Thymus (tissue), 11 donors: ENCODE results near the gene KLHL8. TPM values are rescaled to one million over a fixed set of nuclear protein-coding genes. Genes with fewer than 3 reads are reported as not detected.
"Not testable (repeated sequence)": the region's sequence is repeated elsewhere in the genome, so short reads cannot be mapped to it uniquely, and the experiment has no call there.

ENCODE experiments used
- DNase-seq, 9 donors: peaks; one replicate each; pipeline ENCODE4 v3.0.0-alpha.2; 2013; ENCODE audit warnings: low spot score in 9 of 9, low read depth in 6 of 9, missing footprints in 1 of 9
- H3K27ac ChIP-seq, 2 donors: one replicate each; pipeline ENCODE4 v1.5.1; 2013; ENCODE audit warnings: control low read depth in 1 of 2, low read depth in 1 of 2, low read length in 1 of 2, mild to moderate bottlenecking in 1 of 2, moderate library complexity in 1 of 2
- H3K27me3 ChIP-seq, 2 donors: one replicate each; pipeline ENCODE4 v1.5.1; 2013; ENCODE audit warnings: low read length in 1 of 2; ENCODE audit not compliant: control insufficient read depth in 2 of 2, insufficient read depth in 1 of 2
- H3K36me3 ChIP-seq, 2 donors: one replicate each; pipeline ENCODE4 v1.5.1; 2013; ENCODE audit warnings: low read length in 1 of 2, mild to moderate bottlenecking in 1 of 2, moderate library complexity in 1 of 2; ENCODE audit not compliant: control insufficient read depth in 2 of 2, insufficient read depth in 2 of 2
- H3K4me1 ChIP-seq, 2 donors: one replicate each; pipeline ENCODE4 v1.5.1; 2013; ENCODE audit warnings: low read length in 2 of 2; ENCODE audit not compliant: control insufficient read depth in 2 of 2, insufficient read depth in 2 of 2
- H3K4me3 ChIP-seq, 2 donors: one replicate each; pipeline ENCODE4 v1.5.1; 2013; ENCODE audit warnings: low read length in 2 of 2, control low read depth in 1 of 2, mild to moderate bottlenecking in 1 of 2
- H3K9me3 ChIP-seq, 2 donors: one replicate each; pipeline ENCODE4 v1.5.1; 2013; ENCODE audit warnings: low read length in 1 of 2, mild to moderate bottlenecking in 1 of 2; ENCODE audit not compliant: control insufficient read depth in 2 of 2, insufficient read depth in 1 of 2
- WGBS: extraction: QIAGEN DNeasy Blood & Tissue Kit; methylation state at CpG from one replicate; pipeline ENCODE4 v1.1.7; 2013; 5-methylcytosine and 5-hydroxymethylcytosine counted together
- polyA plus RNA-seq: library from polyadenylated mRNA; stranded (reverse); fragments of 200-250 nt; gene quantifications from one replicate; pipeline ENCODE4 v1.2.3, GENCODE V29; 2013
- total RNA-seq: library from RNA; stranded (reverse); fragments of 120-200 nt; gene quantifications from one replicate; pipeline ENCODE4 v1.2.4, GENCODE V29; 2013
- donor health status: healthy.

Gene KLHL8
- total and polyA plus RNA-seq, 2 donors: 4.2 to 9.1 TPM

DNA sequence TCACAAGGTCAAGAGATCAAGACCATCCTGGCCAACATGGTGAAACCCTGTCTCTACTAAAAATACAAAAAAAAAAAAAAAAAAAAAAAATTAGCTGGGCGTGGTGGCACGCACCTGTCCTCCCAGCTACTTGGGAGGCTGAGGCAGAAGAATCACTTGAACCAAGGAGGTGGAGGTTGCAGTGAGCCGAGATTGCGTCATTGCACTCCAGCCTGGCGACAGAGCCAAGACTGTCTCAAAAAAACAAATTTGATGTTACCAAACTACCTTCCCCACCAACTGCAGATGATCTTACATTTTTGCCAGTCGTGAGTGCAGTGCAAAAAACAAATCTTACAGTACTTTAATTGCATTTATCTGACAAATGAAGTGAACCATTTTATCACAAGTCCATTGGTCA, 74.5 kb downstream of the KLHL8 start:
- not testable (repeated sequence) for H3K27me3 ChIP-seq, H3K4me1 ChIP-seq, H3K9me3 ChIP-seq, H3K27ac ChIP-seq, H3K4me3 ChIP-seq, DNase-seq
- 97% methylated on average over 6 of the region's 6 CpGs for WGBS
- peaks cover 3 to 22% of the 10 kb centered on the region in 2 donors for H3K36me3 ChIP-seq

- WGBS: 35% methylated on average over 2 of the region's 2 CpGs
- no peak for DNase-seq
- Histone ChIP-seq H3K9me3 (no peaks in the 10 kb centered on the region), H3K27ac (no peak overlapping the region), H3K4me1 (no peaks in the 10 kb centered on the region), H3K27me3 (no peaks in the 10 kb centered on the region), H3K4me3 (no peak overlapping the region), H3K36me3 (peaks cover 3 to 33% of the 10 kb centered on the region in 2 donors)
These were observed 76.1 kb downstream of the KLHL8 start for GRCh38 chr4:87144356-87144755.

DNA sequence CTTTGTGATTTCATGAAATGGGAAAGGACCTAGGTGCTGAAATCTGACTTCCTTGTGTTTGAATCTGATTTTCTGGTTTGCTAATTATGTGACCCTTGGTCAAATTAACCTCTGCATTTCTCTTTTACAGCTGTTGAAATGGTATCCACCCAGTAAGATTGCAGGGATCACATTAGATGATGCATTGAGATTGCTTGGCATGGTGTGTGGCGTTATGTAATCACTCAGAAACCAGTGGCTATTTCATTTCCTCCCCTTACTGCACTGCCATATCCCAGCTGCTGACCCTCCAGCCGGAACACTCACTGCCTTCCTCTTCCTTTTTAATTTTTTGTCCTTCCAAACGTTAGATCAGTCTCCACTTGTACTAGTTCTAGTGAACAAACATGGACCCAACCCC, 79.0 kb downstream of the KLHL8 start:
- H3K36me3 ChIP-seq: peaks cover 4 to 49% of the 10 kb centered on the region in 2 donors
- no peaks in the 10 kb centered on the region for H3K27me3 ChIP-seq
- 94% methylated on average over 3 of the region's 3 CpGs for WGBS
- no peak overlapping the region for H3K4me3 ChIP-seq
- H3K27ac ChIP-seq: no peak overlapping the region
- H3K9me3 ChIP-seq: no peaks in the 10 kb centered on the region
- no peaks in the 10 kb centered on the region for H3K4me1 ChIP-seq
- no peak for DNase-seq

DNA sequence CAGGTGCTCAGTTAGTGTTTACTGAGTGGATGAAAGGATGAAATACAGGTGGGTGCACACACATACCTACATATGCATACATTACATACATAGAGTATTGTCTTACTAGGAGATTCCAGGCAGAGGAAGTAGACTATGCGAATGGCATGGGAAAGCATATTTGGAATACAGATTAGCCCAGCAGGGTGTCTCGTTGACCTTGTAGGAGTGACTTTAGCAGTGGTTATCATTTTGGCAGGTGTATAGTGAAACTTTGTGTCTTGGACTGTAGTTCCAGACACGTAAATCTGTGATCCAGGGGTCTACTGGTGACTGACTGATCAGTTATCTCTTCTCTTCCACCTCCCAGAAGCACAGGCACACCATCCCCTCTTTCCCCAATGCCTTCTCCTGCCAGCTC, 86.3 kb downstream of the KLHL8 start:
- no peak for DNase-seq
- 81% methylated on average over 3 of the region's 3 CpGs for WGBS
- no peak overlapping the region for H3K4me3 ChIP-seq
- H3K27ac ChIP-seq: no peak overlapping the region
- H3K9me3 ChIP-seq: no peaks in the 10 kb centered on the region
- no peaks in the 10 kb centered on the region for H3K4me1 ChIP-seq
- peaks cover 43 to 82% of the 10 kb centered on the region in 2 donors for H3K36me3 ChIP-seq
- no peaks in the 10 kb centered on the region for H3K27me3 ChIP-seq

DNA sequence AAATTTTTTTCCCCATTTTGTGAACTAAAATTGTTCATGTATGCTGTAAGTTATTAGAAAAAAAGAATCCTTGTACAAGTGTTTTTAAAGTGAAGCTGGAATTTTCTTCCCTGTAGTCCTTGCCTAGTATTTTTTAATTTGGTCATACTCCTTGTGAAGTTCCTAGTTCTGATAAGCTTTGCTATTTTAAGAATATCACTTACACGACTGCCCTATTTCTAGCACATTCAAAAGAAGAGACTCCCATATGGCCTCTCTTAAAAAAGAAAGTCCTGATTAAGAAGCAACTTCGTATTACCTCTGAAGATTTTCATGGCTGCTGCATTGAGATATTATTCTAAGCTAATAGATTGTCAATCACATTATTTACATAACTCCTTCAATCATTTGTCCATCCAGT, 87.2 kb downstream of the KLHL8 start:
- DNase-seq: no peak
- Histone ChIP-seq H3K36me3 (peaks cover 43 to 86% of the 10 kb centered on the region in 2 donors), H3K9me3 (no peaks in the 10 kb centered on the region), H3K4me3 (no peak overlapping the region), H3K4me1 (no peaks in the 10 kb centered on the region), H3K27ac (no peak overlapping the region), H3K27me3 (no peaks in the 10 kb centered on the region)
- 98% methylated on average over 2 of the region's 2 CpGs for WGBS

DNA sequence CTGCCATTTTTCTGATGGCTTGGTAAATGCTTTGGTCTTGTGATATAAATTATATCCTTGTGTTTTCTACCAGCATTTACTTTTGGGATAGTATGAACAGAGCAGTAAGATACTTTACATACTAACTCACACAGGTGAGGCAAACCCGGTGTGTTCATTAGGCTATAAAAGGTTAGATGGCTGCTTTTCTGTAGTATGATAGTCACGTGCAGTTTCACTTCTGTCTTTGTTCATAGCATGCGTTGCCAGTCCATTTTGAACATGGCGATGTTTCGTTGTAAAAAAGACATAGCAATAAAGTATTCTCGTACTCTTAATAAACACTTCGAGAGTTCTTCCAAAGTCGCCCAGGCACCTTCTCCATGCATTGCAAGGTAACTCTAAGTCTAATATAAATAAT, 88.4 kb downstream of the KLHL8 start:
- H3K27me3 ChIP-seq: no peaks in the 10 kb centered on the region
- no peaks in the 10 kb centered on the region for H3K9me3 ChIP-seq
- peaks cover 52 to 89% of the 10 kb centered on the region in 2 donors for H3K36me3 ChIP-seq
- no peak overlapping the region for H3K4me3 ChIP-seq
- DNase-seq: no peak
- 98% methylated on average over 8 of the region's 8 CpGs for WGBS
- no peak overlapping the region for H3K27ac ChIP-seq
- H3K4me1 ChIP-seq: no peaks in the 10 kb centered on the region

DNA sequence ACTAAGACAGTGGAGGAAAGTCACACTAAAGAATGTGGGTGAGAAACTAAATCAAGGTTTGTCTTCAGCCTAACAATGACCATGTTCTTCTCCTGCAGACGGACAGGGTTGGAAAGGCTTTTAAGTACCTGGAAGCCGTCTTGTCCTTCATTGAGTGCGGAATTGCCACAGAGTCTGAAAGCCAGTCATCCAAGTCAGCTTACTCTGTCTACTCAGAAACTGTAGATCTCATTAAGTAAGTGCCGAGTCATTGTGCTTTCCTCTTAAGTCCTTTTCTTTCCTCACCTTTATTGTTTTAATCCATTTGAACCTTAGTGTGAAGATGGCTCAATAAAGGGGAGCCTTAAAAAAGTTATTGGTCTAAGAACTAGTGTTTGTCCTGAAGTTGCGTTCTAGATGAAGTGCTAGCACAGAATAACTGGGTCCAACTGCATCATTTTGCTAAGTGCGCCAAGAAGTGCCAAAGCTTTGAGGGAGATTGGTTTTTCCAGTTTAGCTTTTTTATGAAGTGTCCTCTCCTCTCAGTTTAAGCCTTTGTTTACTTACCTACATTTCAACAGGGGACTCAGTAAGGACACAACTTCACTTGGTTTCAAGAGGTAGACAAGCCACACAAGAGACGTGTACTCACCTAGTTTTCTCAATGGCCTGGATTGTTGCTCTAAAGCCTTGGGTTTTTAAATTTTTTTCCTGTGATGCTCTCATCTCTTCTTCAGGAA, 89.3 kb downstream of the KLHL8 start:
- H3K4me1 ChIP-seq: no peaks in the 10 kb centered on the region
- no peaks in the 10 kb centered on the region for H3K9me3 ChIP-seq
- H3K27ac ChIP-seq: no peak overlapping the region
- no peak overlapping the region for H3K4me3 ChIP-seq
- DNase-seq: no peak
- H3K36me3 ChIP-seq: peaks cover 56 to 88% of the 10 kb centered on the region in 2 donors
- 90% methylated on average over 7 of the region's 7 CpGs for WGBS
- H3K27me3 ChIP-seq: no peaks in the 10 kb centered on the region

DNA sequence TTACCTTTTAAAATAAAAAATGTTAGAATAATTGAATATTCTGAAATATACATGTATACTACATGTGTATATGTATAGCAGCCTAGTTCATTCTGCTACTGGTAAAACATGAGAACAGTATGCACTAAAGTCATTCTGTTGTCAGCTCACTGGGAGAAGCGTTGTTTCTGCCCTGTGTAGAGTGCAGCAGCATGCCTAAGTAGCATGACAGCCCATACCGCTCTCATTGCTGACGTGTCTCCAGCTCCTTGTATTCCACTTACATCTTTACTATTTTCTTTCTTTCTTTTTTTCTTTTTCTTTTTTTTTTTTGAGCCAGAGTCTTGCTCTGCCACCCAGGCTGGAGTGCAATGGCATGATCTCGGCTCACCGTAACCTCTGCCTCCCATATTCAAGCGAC, 90.7 kb downstream of the KLHL8 start:
- no peaks in the 10 kb centered on the region for H3K27me3 ChIP-seq
- H3K4me3 ChIP-seq: no peak overlapping the region
- 98% methylated on average over 6 of the region's 6 CpGs for WGBS
- H3K36me3 ChIP-seq: peaks cover 51 to 89% of the 10 kb centered on the region in 2 donors
- no peaks in the 10 kb centered on the region for H3K4me1 ChIP-seq
- H3K27ac ChIP-seq: no peak overlapping the region
- no peak for DNase-seq
- no peaks in the 10 kb centered on the region for H3K9me3 ChIP-seq

DNA sequence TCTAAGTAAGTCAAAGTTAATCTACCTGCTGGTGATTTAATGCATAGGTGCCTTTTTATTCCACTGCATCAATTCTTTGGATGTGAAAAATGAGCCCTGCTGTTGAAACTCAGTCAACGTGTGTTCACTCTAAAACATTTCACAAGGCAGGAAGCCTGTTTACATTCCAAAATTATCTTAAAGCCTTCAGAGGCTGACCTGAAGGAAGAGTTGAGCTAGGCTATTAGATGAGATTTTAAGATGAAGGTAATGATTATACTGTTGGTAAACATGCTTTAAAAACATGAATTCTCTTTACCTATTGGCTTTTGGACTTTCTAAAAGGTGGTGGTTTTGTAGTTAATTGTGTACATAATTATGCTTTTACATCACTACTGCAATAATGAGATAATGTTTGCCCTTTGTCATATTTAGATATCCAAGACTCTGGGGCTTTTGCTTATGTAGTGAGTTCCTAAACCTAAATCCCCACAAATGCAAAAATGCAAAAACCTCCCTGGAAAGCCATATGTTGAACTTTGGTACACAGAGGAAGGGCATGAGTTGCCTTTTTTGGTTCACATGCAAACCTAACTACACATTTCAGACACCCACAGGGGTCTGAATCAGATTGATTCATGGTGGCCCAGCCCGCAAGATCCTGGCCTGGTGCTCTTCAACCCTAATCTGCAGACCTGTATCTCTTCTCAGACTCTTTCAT, 92.3 kb downstream of the KLHL8 start:
- Histone ChIP-seq H3K36me3 (peaks cover 43 to 76% of the 10 kb centered on the region in 2 donors), H3K27me3 (no peaks in the 10 kb centered on the region)
- 98% methylated on average over 2 of the region's 2 CpGs for WGBS

More for the DNA sequence above, 92.3 kb downstream of the KLHL8 start:
- Histone ChIP-seq H3K9me3 (no peaks in the 10 kb centered on the region), H3K4me1 (no peaks in the 10 kb centered on the region), H3K27ac (no peak overlapping the region), H3K4me3 (no peak overlapping the region)
- no peak for DNase-seq
